K562 (cell line): Measurements from ENCODE around the gene TOX2. TPM values are rescaled to one million over a fixed set of nuclear protein-coding genes. Genes with fewer than 3 reads are reported as not detected.

ENCODE experiments used
- ATAC-seq: fragments of 200-7000 bp; cut with Tn5 transposase; 3 replicates; pipeline ENCODE4 v1.9.1; 2020; ENCODE audit warnings: moderate library complexity
- BruUV-seq: library from RNA; stranded (reverse); fragments of 400-500 nt; replicated peaks from 2 replicates; lab custom pipeline; 2021; lab: Mats Ljungman, UMichigan
- CTCF ChIA-PET: fragments of 300-600 bp; formaldehyde crosslinking; extraction: SDS; loops from one replicate; lab custom pipeline; 2021; ENCODE audit warnings: low intra/inter-chr PET ratio; lab: Yijun Ruan, JAX
- POLR2A ChIA-PET: fragments of 300-600, 350-650 bp; sonication (Branson Sonifier 250); formaldehyde crosslinking; extraction: SDS; loops from one replicate; lab custom pipeline; 2021; ENCODE audit warnings: antibody characterized with exemption, inconsistent platforms; lab: Yijun Ruan, JAX
- DNase-seq, 4 experiments: peaks; one replicate each; pipeline versions ENCODE4 v3.0.0 to v3.0.0-alpha.2; 2011 to 2018; ENCODE audit warnings: low spot score in 3 of 4, mixed read lengths in 3 of 4; ENCODE audit errors: extremely low read depth in 1 of 4
- FAIRE-seq: peaks from 2 replicates; lab custom pipeline; 2011; peaks lifted over from hg19 to GRCh38; lab: Jason Lieb, UNC
- H2AFZ ChIP-seq: 2 replicates; pipeline ENCODE4 v1.6.0; 2011; ENCODE audit warnings: low read depth, low read length, control low read depth, inconsistent platforms
- H3K27ac ChIP-seq: fragments of 200-600 bp; 3 replicates; pipeline ENCODE4 v1.8.0; 2011; ENCODE audit warnings: low read depth, mild to moderate bottlenecking, control low read depth, inconsistent platforms, low read length, moderate library complexity, mixed read lengths; ENCODE audit errors: extremely low read depth
- H3K27me3 ChIP-seq, 2 experiments: fragments of 300-600 bp in 1 of 2; 2 replicates in 1 of 2; 3 replicates in 1 of 2; pipeline versions ENCODE4 v1.6.0 to v1.8.0; 2011; ENCODE audit warnings: inconsistent platforms in 2 of 2, low read length in 2 of 2, mild to moderate bottlenecking in 1 of 2, mixed read lengths in 1 of 2, moderate library complexity in 1 of 2; ENCODE audit not compliant: control insufficient read depth in 2 of 2, insufficient read depth in 2 of 2
- H3K36me3 ChIP-seq: fragments of 300-600 bp; 3 replicates; pipeline ENCODE4 v1.8.0; 2011; ENCODE audit warnings: mild to moderate bottlenecking, low read length, inconsistent platforms; ENCODE audit not compliant: control insufficient read depth, insufficient read depth
- H3K4me1 ChIP-seq, 2 experiments: fragments of 200-600 bp in 1 of 2; replicated peaks in 1 of 2; 2 replicates in 1 of 2; 3 replicates in 1 of 2; pipeline versions ENCODE4 v1.5.1 to v1.8.0; 2011; ENCODE audit warnings: inconsistent platforms in 2 of 2, low read length in 2 of 2, mild to moderate bottlenecking in 1 of 2, mixed read lengths in 1 of 2, moderate library complexity in 1 of 2; ENCODE audit not compliant: control insufficient read depth in 2 of 2, insufficient read depth in 2 of 2
- H3K4me2 ChIP-seq: 2 replicates; pipeline ENCODE4 v1.6.1; 2011; ENCODE audit warnings: low read length, control low read depth, inconsistent platforms, mixed read lengths; ENCODE audit not compliant: insufficient read depth
- H3K4me3 ChIP-seq: fragments of 200-600 bp; sonication (generic), shearing (Covaris generic); 2 replicates; pipeline ENCODE4 v1.5.1; 2016; ENCODE audit warnings: control low read depth, inconsistent platforms
- H3K79me2 ChIP-seq: fragments of 200-600 bp; 3 replicates; pipeline ENCODE4 v1.8.0; 2011; ENCODE audit warnings: low read length, inconsistent platforms; ENCODE audit not compliant: control insufficient read depth, insufficient read depth
- H3K9ac ChIP-seq, 2 experiments: 2 replicates each; pipeline versions ENCODE4 v1.6.0 to v1.6.1; 2011; ENCODE audit warnings: low read depth in 2 of 2, low read length in 2 of 2, control low read depth in 1 of 2, inconsistent platforms in 1 of 2, mild to moderate bottlenecking in 1 of 2, mixed read lengths in 1 of 2; ENCODE audit not compliant: insufficient read depth in 1 of 2
- H3K9me1 ChIP-seq: one replicate; pipeline ENCODE4 v1.6.0; 2011; ENCODE audit warnings: inconsistent platforms, mild to moderate bottlenecking, low read length, moderate library complexity; ENCODE audit not compliant: control insufficient read depth, insufficient read depth
- H3K9me3 ChIP-seq: replicated peaks from 2 replicates; pipeline ENCODE4 v1.5.1; 2011; ENCODE audit warnings: low read depth, low read length, inconsistent platforms; ENCODE audit not compliant: control insufficient read depth, insufficient read depth
- H4K20me1 ChIP-seq: replicated peaks from 2 replicates; pipeline ENCODE4 v1.6.1; 2011; ENCODE audit warnings: low read length, inconsistent platforms, mixed read lengths; ENCODE audit not compliant: control insufficient read depth, insufficient read depth
- BCL6 ChIP-seq: fragments of 250-450 bp; sonication (Bioruptor Pico); IDR thresholded peaks from 2 replicates; pipeline ENCODE4 v1.4.0; 2020
- FOXA1 ChIP-seq: fragments of 450-650 bp; IDR thresholded peaks from 2 replicates; pipeline ENCODE4 v1.6.1; 2016; ENCODE audit warnings: mild to moderate bottlenecking, borderline replicate concordance
- ILF3 ChIP-seq: fragments of 450-650 bp; IDR thresholded peaks from 2 replicates; pipeline ENCODE4 v1.6.1; 2018; ENCODE audit warnings: antibody characterized with exemption, mild to moderate bottlenecking, moderate library complexity, borderline replicate concordance
- KDM5B ChIP-seq: fragments of 200-600 bp; sonication (generic); IDR thresholded peaks from 2 replicates; pipeline ENCODE4 v1.6.1; 2012; ENCODE audit warnings: low read depth, mild to moderate bottlenecking, moderate library complexity, low read length, control low read depth, inconsistent platforms; ENCODE audit not compliant: insufficient replicate concordance
- MTA1 ChIP-seq: fragments of 450-650 bp; IDR thresholded peaks from 2 replicates; pipeline ENCODE4 v1.6.1; 2017; ENCODE audit warnings: borderline replicate concordance
- NFIX ChIP-seq: fragments of 250-450 bp; sonication (Bioruptor Pico); IDR thresholded peaks from 2 replicates; pipeline ENCODE4 v1.4.0; 2020; ENCODE audit warnings: low read depth, mild to moderate bottlenecking, moderate library complexity
- NR2C1 ChIP-seq, 2 experiments: fragments of 450-650 bp; IDR thresholded peaks; 2 replicates each; pipeline ENCODE4 v1.6.1; 2017; ENCODE audit warnings: mild to moderate bottlenecking in 2 of 2, antibody characterized with exemption in 1 of 2, inconsistent platforms in 1 of 2, missing compliant biosample characterization in 1 of 2, missing genetic modification characterization in 1 of 2
- SRSF1 ChIP-seq: fragments of 200-400 bp; formaldehyde crosslinking; IDR thresholded peaks from 2 replicates; pipeline ENCODE4 v1.6.1; 2017; ENCODE audit warnings: mild to moderate bottlenecking, low read depth, low read length, moderate library complexity
- WGBS: fragments of 100-300 bp; shearing (Covaris generic); methylation state at CpG from one replicate; pipeline ENCODE4 v1.1.6; 2016; ENCODE audit warnings: low coverage, mixed read lengths; ENCODE audit not compliant: insufficient coverage; ENCODE audit errors: missing lambda C conversion rate; 5-methylcytosine and 5-hydroxymethylcytosine counted together
- in situ Hi-C: fragments of 300-500 bp; cut with MboI; formaldehyde crosslinking; loops from 4 replicates; pipeline ENCODE4 v1.15.0; 2018; ENCODE audit warnings: inconsistent platforms, mixed read lengths
- intact Hi-C: fragments of 100-400 bp; cut with micrococcal nuclease; formaldehyde crosslinking; loops from 2 replicates; pipeline ENCODE4 v1.14.2; 2022
- polyA plus RNA-seq, 8 experiments: library from polyadenylated mRNA; depleted of rRNA in 4 of 8; stranded (reverse) in 5 of 8; unstranded in 3 of 8; fragments of >200 nt; fragmentation: Nextera tagmentation in 2 of 8; fragmentation: Illumina TruSeq in 1 of 8; extraction: Ambion mirVana in 2 of 8; extraction: Trizol in 1 of 8; gene quantifications; 2 replicates each; pipeline versions ENCODE4 v1.2.1 to v1.2.3, GENCODE V29; 2011 to 2014; ENCODE audit warnings: inconsistent platforms in 1 of 8, missing spikeins in 1 of 8
- total RNA-seq, 7 experiments: library from RNA; depleted of rRNA in 6 of 7; stranded (reverse); fragments of >200 nt in 6 of 7; fragmentation: Illumina TruSeq in 2 of 7; extraction: Trizol in 2 of 7; gene quantifications; 2 replicates each; pipeline versions ENCODE4 v1.2.1 to v1.2.3, GENCODE V29; 2011 to 2021; ENCODE audit warnings: low replicate concordance in 1 of 7
- TF ChIP-seq, protein P1 (sequence below): fragments of 250-450 bp; sonication (Bioruptor Pico); IDR thresholded peaks from 2 replicates; pipeline ENCODE4 v1.5.0; 2021; ENCODE audit warnings: mild to moderate bottlenecking, moderate library complexity

Gene TOX2
- total and polyA plus RNA-seq, 9 of the 15 experiments (the other 6 are each of a cell fraction or from before 2014, with no cell fraction given): not detected

- Histone ChIP-seq H3K9me3 (no peaks in the 10 kb centered on the region), H3K27ac (no peak overlapping the region), H3K36me3 (no peaks in the 10 kb centered on the region), H3K9ac (no peak overlapping the region), H3K4me2 (no peak overlapping the region), H3K9me1 (no peaks in the 10 kb centered on the region), H3K27me3 (peaks cover 18 to 56% of the 10 kb centered on the region in 2 experiments), H3K79me2 (no peaks in the 10 kb centered on the region), H4K20me1 (peaks cover 6% of the 10 kb centered on the region; the same call in 1 of the 2 replicates), H2AFZ (no peak overlapping the region)
- intact Hi-C loops: loop anchor here (5.0 to 10.0 kb wide), 2 partner anchors 236 to 549 kb away; no protein-coding TSS in a partner anchor
- in situ Hi-C loops: loop anchor here (5.0 to 10.0 kb wide), 3 partner anchors 331 to 636 kb away; no protein-coding TSS in a partner anchor
- POLR2A ChIA-PET: interaction anchor here (0.6 to 1.0 kb wide), 3 partner anchors 92 to 365 kb away, joined by 3 to 4 read pairs (median 3); no protein-coding TSS in a partner anchor
- 3% methylated on average over 10 of the region's 10 CpGs for WGBS
- DNase-seq (no peak), ATAC-seq (no peak)
- no peak for TF ChIP-seq KDM5B
- TF ChIP-seq SRSF1: no peak
- no peak for TF ChIP-seq BCL6 (CRISPR knock-in tag)
- TF ChIP-seq, protein P1, sequence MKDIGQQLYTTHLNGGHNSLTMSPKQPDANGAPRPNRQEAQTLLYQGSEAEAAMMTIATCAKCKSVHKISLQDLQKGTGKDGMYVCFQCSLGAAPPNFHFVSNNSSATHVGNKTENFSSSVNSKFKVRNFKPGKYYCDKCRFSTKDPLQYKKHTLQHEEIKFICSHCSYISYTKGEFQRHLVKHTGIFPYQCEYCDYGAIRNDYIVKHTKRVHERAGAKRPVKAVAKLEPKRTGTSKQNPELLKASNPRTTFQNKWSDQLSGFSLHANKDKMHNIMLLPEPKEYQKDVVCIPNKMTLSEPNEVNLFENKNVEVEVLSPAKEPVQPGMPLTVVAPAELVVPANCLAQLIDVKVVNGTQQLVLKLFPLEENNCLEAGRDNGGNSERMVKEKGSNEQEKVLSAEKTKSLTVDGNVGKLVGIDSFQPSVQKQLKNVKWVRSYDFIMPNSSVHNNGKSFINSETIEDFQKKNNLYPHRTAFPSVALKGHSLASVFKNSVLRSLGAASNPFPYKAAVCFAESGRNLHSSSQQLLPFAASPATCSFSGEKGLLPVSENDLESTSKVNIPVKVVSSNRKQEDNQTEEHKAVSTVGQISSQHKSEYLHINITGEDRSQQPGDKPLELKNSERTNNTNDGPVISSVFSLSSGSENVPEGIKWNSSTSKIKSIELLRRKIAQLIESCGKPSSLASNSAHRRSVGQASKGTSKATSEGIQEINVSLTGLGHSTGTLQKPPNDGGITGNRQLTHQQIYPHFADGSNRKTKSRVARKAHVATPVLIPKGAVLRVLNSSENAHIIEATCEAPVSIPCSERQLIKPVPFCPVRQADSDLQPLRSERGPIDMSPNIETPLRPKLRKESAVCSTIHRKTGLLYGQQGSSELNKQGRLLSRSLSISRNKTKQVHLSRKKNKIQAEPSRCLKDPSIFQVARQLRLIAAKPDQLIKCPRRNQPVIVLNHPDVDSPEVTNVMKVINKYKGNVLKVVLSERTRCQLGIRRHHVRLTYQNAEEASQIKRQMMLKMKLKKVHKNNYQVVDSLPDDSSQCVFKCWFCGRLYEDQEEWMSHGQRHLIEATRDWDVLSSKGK (CRISPR knock-in tag): no peak
- TF ChIP-seq ILF3: no peak
- no peak for TF ChIP-seq NFIX (CRISPR knock-in tag)
- TF ChIP-seq FOXA1: no peak
- TF ChIP-seq NR2C1 (IDR thresholded peaks at IDR 0.05): no peak
- TF ChIP-seq NR2C1 (tag; IDR thresholded peaks at IDR 0.05): no peak
- no peak for TF ChIP-seq MTA1
- TF ChIP-seq, all 486 proteins: peak for 0
- no peaks in the 10 kb centered on the region for H3K4me1 ChIP-seq
- BruUV-seq: no TSS peak
- CTCF ChIA-PET: no interaction called here
- H3K4me3 ChIP-seq: no peak overlapping the region
- no peak for FAIRE-seq
Measured at GRCh38 chr20:44083220-44083933, 168.7 kb downstream of the TOX2 start.
